ENCODE results near the gene CCSAP.

DNA sequence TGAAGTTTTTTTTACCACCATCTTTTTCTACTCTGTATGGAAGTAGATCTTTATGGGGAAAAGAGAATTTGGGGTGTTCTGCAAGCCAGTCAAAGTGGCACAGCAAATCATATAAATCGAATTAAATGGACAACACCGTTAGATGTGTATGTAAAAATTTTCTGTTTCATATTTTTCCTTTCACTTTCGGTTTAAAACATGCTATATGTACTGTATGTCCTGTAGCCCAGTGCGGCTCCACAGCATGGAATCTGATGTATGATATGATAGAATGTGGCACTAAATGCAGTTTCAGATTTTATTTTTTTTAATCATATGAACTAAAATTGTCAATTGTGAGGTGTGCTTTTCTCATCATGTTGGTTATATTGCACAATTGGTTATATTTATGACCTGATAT, 39.0 kb downstream of the CCSAP start:
- TF ChIP-seq POLR2AphosphoS5 (IDR thresholded peaks at IDR 0.05; ENCODE audit: low read depth, low read length) (no peak), SIN3A (IDR thresholded peaks at IDR 0.05; ENCODE audit: borderline replicate concordance, insufficient read depth, low read length) (no peak), TAF1 (IDR thresholded peaks at IDR 0.05; ENCODE audit: borderline replicate concordance, insufficient read depth, low read length) (no peak)
- TF ChIP-seq, protein P1, sequence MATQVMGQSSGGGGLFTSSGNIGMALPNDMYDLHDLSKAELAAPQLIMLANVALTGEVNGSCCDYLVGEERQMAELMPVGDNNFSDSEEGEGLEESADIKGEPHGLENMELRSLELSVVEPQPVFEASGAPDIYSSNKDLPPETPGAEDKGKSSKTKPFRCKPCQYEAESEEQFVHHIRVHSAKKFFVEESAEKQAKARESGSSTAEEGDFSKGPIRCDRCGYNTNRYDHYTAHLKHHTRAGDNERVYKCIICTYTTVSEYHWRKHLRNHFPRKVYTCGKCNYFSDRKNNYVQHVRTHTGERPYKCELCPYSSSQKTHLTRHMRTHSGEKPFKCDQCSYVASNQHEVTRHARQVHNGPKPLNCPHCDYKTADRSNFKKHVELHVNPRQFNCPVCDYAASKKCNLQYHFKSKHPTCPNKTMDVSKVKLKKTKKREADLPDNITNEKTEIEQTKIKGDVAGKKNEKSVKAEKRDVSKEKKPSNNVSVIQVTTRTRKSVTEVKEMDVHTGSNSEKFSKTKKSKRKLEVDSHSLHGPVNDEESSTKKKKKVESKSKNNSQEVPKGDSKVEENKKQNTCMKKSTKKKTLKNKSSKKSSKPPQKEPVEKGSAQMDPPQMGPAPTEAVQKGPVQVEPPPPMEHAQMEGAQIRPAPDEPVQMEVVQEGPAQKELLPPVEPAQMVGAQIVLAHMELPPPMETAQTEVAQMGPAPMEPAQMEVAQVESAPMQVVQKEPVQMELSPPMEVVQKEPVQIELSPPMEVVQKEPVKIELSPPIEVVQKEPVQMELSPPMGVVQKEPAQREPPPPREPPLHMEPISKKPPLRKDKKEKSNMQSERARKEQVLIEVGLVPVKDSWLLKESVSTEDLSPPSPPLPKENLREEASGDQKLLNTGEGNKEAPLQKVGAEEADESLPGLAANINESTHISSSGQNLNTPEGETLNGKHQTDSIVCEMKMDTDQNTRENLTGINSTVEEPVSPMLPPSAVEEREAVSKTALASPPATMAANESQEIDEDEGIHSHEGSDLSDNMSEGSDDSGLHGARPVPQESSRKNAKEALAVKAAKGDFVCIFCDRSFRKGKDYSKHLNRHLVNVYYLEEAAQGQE (IDR thresholded peaks at IDR 0.05; ENCODE audit: insufficient read depth in 1 of 2, low read depth in 2 of 2, low read length in 2 of 2): no peak

Data from PFSK-1 (cell line).